GM23338 (cell line): ENCODE measurements around the gene DDX54. TPM values are rescaled to one million over a fixed set of nuclear protein-coding genes. Genes with fewer than 3 reads are reported as not detected.

Experiments used
- ATAC-seq: fragments of 200-7000 bp; cut with Tn5 transposase; 3 replicates; pipeline ENCODE4 v1.9.1; 2020
- DNase-seq: peaks from one replicate; pipeline ENCODE4 v3.0.0-alpha.2; 2015; ENCODE audit warnings: low spot score
- H2AFZ ChIP-seq: fragments of 200-600 bp; sonication (generic); 2 replicates; pipeline ENCODE4 v1.8.0; 2016; ENCODE audit warnings: antibody characterized with exemption, mild to moderate bottlenecking, moderate library complexity
- H3F3A ChIP-seq: fragments of 200-600 bp; sonication (generic); replicated peaks from 2 replicates; pipeline ENCODE4 v1.8.0; 2017; ENCODE audit warnings: antibody characterized with exemption, mixed run types, low read depth
- H3K27ac ChIP-seq: fragments of 200-600 bp; sonication (generic); 2 replicates; pipeline ENCODE4 v1.6.1; 2016; ENCODE audit warnings: low read depth
- H3K27me3 ChIP-seq: fragments of 200-600 bp; sonication (generic); 2 replicates; pipeline ENCODE4 v1.8.0; 2016; ENCODE audit warnings: mild to moderate bottlenecking, mixed run types, moderate library complexity; ENCODE audit not compliant: insufficient read depth
- H3K36me3 ChIP-seq: fragments of 200-600 bp; sonication (generic); 2 replicates; pipeline ENCODE4 v1.8.0; 2016; ENCODE audit warnings: mild to moderate bottlenecking; ENCODE audit not compliant: insufficient read depth
- H3K4me1 ChIP-seq: fragments of 200-600 bp; sonication (generic); 2 replicates; pipeline ENCODE4 v1.8.0; 2016; ENCODE audit warnings: mild to moderate bottlenecking, moderate library complexity; ENCODE audit not compliant: insufficient read depth
- H3K4me2 ChIP-seq: fragments of 200-600 bp; sonication (generic); 2 replicates; pipeline ENCODE4 v1.7.1; 2017; ENCODE audit warnings: mixed run types
- H3K4me3 ChIP-seq: fragments of 200-600 bp; sonication (generic); 2 replicates; pipeline ENCODE4 v1.6.1; 2016; ENCODE audit warnings: mixed run types
- H3K79me2 ChIP-seq: fragments of 200-600 bp; sonication (generic); replicated peaks from 2 replicates; pipeline ENCODE4 v1.8.0; 2017; ENCODE audit warnings: mild to moderate bottlenecking; ENCODE audit not compliant: insufficient read depth
- H3K9me2 ChIP-seq: fragments of 200-600 bp; sonication (generic); 2 replicates; pipeline ENCODE4 v1.8.0; 2017; ENCODE audit not compliant: insufficient read depth
- H4K20me1 ChIP-seq: fragments of 200-600 bp; sonication (generic); replicated peaks from 2 replicates; pipeline ENCODE4 v1.8.0; 2017; ENCODE audit warnings: mild to moderate bottlenecking; ENCODE audit not compliant: insufficient read depth
- H3K27ac Mint-ChIP-seq: 2 replicates; pipeline ENCODE4 v1.8.0; 2020; ENCODE audit warnings: inconsistent platforms, mild to moderate bottlenecking, moderate library complexity, mixed read lengths
- H3K27me3 Mint-ChIP-seq: 3 replicates; pipeline ENCODE4 v1.8.0; 2022; ENCODE audit warnings: low read depth, mild to moderate bottlenecking, moderate library complexity, mixed read lengths, inconsistent platforms; ENCODE audit not compliant: insufficient read depth, poor library complexity
- H3K36me3 Mint-ChIP-seq: 3 replicates; pipeline ENCODE4 v1.8.0; 2021; ENCODE audit warnings: low read depth, mild to moderate bottlenecking, inconsistent platforms, moderate library complexity, mixed read lengths
- H3K4me1 Mint-ChIP-seq: 3 replicates; pipeline ENCODE4 v1.8.0; 2020; ENCODE audit warnings: mild to moderate bottlenecking, inconsistent platforms, mixed read lengths
- H3K4me3 Mint-ChIP-seq: 3 replicates; pipeline ENCODE4 v1.8.0; 2021; ENCODE audit warnings: moderate library complexity, mild to moderate bottlenecking, inconsistent platforms, mixed read lengths
- H3K9me3 Mint-ChIP-seq: 3 replicates; pipeline ENCODE4 v1.8.0; 2020; ENCODE audit warnings: moderate library complexity, mild to moderate bottlenecking, inconsistent platforms, mixed read lengths
- CREB1 ChIP-seq: fragments of 250-450 bp; sonication (Bioruptor Pico); IDR thresholded peaks from 2 replicates; pipeline ENCODE4 v1.5.0; 2020; ENCODE audit warnings: low read depth, mild to moderate bottlenecking, moderate library complexity
- ETS1 ChIP-seq: IDR thresholded peaks from 2 replicates; pipeline ENCODE4 v1.6.1; 2016; ENCODE audit warnings: antibody characterized with exemption
- EZH2phosphoT487 ChIP-seq: fragments of 200-600 bp; sonication (generic); IDR thresholded peaks from one replicate; pipeline ENCODE4 v1.8.1; 2018; ENCODE audit warnings: antibody characterized with exemption; ENCODE audit not compliant: unreplicated experiment
- NANOG ChIP-seq: IDR thresholded peaks from 2 replicates; pipeline ENCODE4 v1.6.1; 2016; ENCODE audit warnings: antibody characterized with exemption, borderline replicate concordance
- POLR2AphosphoS5 ChIP-seq: IDR thresholded peaks from 2 replicates; pipeline ENCODE4 v1.6.1; 2016; ENCODE audit warnings: antibody characterized with exemption, low read depth
- REST ChIP-seq: IDR thresholded peaks from one replicate; pipeline ENCODE4 v1.6.1; 2018; ENCODE audit warnings: antibody characterized with exemption; ENCODE audit not compliant: unreplicated experiment
- STAT1 ChIP-seq: IDR thresholded peaks from one replicate; pipeline ENCODE4 v1.6.1; 2016; ENCODE audit warnings: antibody characterized with exemption; ENCODE audit not compliant: unreplicated experiment
- ZNF114 ChIP-seq: fragments of 250-450 bp; sonication (Bioruptor Pico); IDR thresholded peaks from 2 replicates; pipeline ENCODE4 v1.5.0; 2020; ENCODE audit warnings: mild to moderate bottlenecking, moderate library complexity
- ZNF331 ChIP-seq: fragments of 250-450 bp; sonication (Bioruptor Pico); IDR thresholded peaks from 2 replicates; pipeline ENCODE4 v1.5.0; 2020; ENCODE audit warnings: low read depth, mild to moderate bottlenecking, moderate library complexity
- polyA plus RNA-seq: library from polyadenylated mRNA; unstranded; fragments of >200 nt; fragmentation: Nextera tagmentation; extraction: Ambion mirVana; gene quantifications from 2 replicates; pipeline ENCODE4 v1.2.1, GENCODE V29; 2016
- total RNA-seq: library from RNA; depleted of rRNA; stranded (reverse); fragments of >200 nt; shearing (Covaris generic); gene quantifications from 2 replicates; pipeline ENCODE4 v1.2.3, GENCODE V29; 2014
- TF ChIP-seq, protein P1 (sequence below), 2 experiments: fragments of 200-600 bp in 1 of 2; sonication (generic) in 1 of 2; conservative IDR thresholded peaks; 2 replicates each; pipeline versions ENCODE4 v1.5.1 to v1.6.1; 2016 to 2017; ENCODE audit warnings: antibody characterized with exemption in 2 of 2, low read depth in 2 of 2, mild to moderate bottlenecking in 2 of 2, moderate library complexity in 1 of 2

Gene DDX54
- total and polyA plus RNA-seq, 2 experiments from 2014 or later: 84.1 to 89.4 TPM

DNA sequence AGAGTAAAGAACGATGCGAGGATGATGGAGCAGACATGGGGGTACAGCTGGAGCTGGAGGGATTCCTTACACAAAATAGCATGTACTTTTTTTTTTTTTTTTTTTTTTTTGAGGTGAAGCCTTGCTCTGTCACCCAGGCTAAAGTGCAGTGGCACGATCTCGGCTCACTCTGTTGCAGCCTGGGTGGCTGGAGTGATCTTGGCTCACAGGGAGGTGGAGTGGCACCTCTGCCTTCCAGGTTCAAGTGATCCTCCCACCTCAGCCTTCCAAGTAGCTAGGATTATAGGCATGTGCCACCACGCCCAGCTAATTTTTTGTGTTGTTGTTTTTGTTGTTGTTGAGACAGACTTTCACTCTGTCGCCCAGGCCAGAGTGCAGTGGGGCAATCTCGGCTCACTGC is 44.6 kb downstream of the DDX54 start:
- peaks cover 17% of the 10 kb centered on the region for H3K4me1 Mint-ChIP-seq
- no peaks in the 10 kb centered on the region for H3K36me3 ChIP-seq
- H3F3A ChIP-seq: 0 out of 2 replicates have a peak, but pooled peaks cover 4% of the 10 kb centered on the region
- H3K36me3 Mint-ChIP-seq: no peaks in the 10 kb centered on the region
- H3K4me2 ChIP-seq: no peak overlapping the region
- H3K4me3 Mint-ChIP-seq: no peak overlapping the region
- H3K79me2 ChIP-seq: no peaks in the 10 kb centered on the region
- no peak for DNase-seq
- no peak overlapping the region for H3K4me3 ChIP-seq
- H3K27ac ChIP-seq: no peak overlapping the region
- H3K27me3 Mint-ChIP-seq: peaks cover 16% of the 10 kb centered on the region
- H3K4me1 ChIP-seq: peaks cover 9% of the 10 kb centered on the region
- no peaks in the 10 kb centered on the region for H3K27me3 ChIP-seq
- no peaks in the 10 kb centered on the region for H4K20me1 ChIP-seq
- H3K9me2 ChIP-seq: no peaks in the 10 kb centered on the region
- H3K9me3 Mint-ChIP-seq: no peaks in the 10 kb centered on the region; the same call in 2 of the 3 replicates
- H3K27ac Mint-ChIP-seq: no peak overlapping the region
- no peak overlapping the region for H2AFZ ChIP-seq
- ATAC-seq: no peak
- TF ChIP-seq ZNF114 (CRISPR knock-in tag): no peak

- Histone ChIP-seq H3K9me2 (no peaks in the 10 kb centered on the region), H3K36me3 (no peaks in the 10 kb centered on the region), H3K4me3 (no peak overlapping the region), H3F3A (0 out of 2 replicates have a peak, but pooled peaks cover 4% of the 10 kb centered on the region), H4K20me1 (no peaks in the 10 kb centered on the region), H3K4me2 (no peak overlapping the region), H3K27ac (no peak overlapping the region), H3K79me2 (no peaks in the 10 kb centered on the region), H2AFZ (no peak overlapping the region), H3K4me1 (peaks cover 14% of the 10 kb centered on the region), H3K27me3 (peaks cover 8% of the 10 kb centered on the region)
- DNase-seq (no peak), ATAC-seq (no peak)
- peaks cover 20% of the 10 kb centered on the region for H3K27me3 Mint-ChIP-seq
- no peak overlapping the region for H3K27ac Mint-ChIP-seq
- peaks cover 15% of the 10 kb centered on the region for H3K4me1 Mint-ChIP-seq
- no peaks in the 10 kb centered on the region; the same call in 2 of the 3 replicates for H3K9me3 Mint-ChIP-seq
- no peak overlapping the region for H3K4me3 Mint-ChIP-seq
- no peaks in the 10 kb centered on the region for H3K36me3 Mint-ChIP-seq
- TF ChIP-seq ZNF114 (CRISPR knock-in tag): no peak
- no peak for TF ChIP-seq NANOG
- TF ChIP-seq CREB1 (CRISPR knock-in tag): no peak
- TF ChIP-seq ETS1: no peak
- TF ChIP-seq, protein P1, sequence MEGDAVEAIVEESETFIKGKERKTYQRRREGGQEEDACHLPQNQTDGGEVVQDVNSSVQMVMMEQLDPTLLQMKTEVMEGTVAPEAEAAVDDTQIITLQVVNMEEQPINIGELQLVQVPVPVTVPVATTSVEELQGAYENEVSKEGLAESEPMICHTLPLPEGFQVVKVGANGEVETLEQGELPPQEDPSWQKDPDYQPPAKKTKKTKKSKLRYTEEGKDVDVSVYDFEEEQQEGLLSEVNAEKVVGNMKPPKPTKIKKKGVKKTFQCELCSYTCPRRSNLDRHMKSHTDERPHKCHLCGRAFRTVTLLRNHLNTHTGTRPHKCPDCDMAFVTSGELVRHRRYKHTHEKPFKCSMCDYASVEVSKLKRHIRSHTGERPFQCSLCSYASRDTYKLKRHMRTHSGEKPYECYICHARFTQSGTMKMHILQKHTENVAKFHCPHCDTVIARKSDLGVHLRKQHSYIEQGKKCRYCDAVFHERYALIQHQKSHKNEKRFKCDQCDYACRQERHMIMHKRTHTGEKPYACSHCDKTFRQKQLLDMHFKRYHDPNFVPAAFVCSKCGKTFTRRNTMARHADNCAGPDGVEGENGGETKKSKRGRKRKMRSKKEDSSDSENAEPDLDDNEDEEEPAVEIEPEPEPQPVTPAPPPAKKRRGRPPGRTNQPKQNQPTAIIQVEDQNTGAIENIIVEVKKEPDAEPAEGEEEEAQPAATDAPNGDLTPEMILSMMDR (conservative IDR thresholded peaks at IDR 0.05; ENCODE audit: low read depth in 2 of 2): no peak
- no peak for TF ChIP-seq STAT1
- TF ChIP-seq REST: no peak
- no peak for TF ChIP-seq POLR2AphosphoS5
- no peak for TF ChIP-seq EZH2phosphoT487
- TF ChIP-seq ZNF331 (CRISPR knock-in tag): no peak
Observed at GRCh38 chr12:113138826-113139225, 46.5 kb downstream of the DDX54 start.
